NT2/D1 (cell line): Measurements from ENCODE around the gene CPLX1.
"Not testable (repeated sequence)": the region's sequence is repeated elsewhere in the genome, so short reads cannot be mapped to it uniquely, and the experiment has no call there.

Experiments used
- DNase-seq: peaks from one replicate; pipeline ENCODE4 v3.0.0-alpha.2; 2011; ENCODE audit warnings: low read depth, low spot score
- H3K27me3 ChIP-seq: 2 replicates; pipeline ENCODE4 v1.6.0; 2011; ENCODE audit warnings: mild to moderate bottlenecking; ENCODE audit not compliant: insufficient read length, insufficient read depth
- H3K36me3 ChIP-seq: 2 replicates; pipeline ENCODE4 v1.6.1; 2011; ENCODE audit warnings: mild to moderate bottlenecking, low read length, mixed read lengths; ENCODE audit not compliant: insufficient read depth, insufficient read length
- H3K4me1 ChIP-seq: 2 replicates; pipeline ENCODE4 v1.5.1; 2011; ENCODE audit not compliant: insufficient read depth, insufficient read length
- H3K4me3 ChIP-seq: 2 replicates; pipeline ENCODE4 v1.5.1; 2011; ENCODE audit warnings: low read depth; ENCODE audit not compliant: insufficient read length
- H3K9ac ChIP-seq: 2 replicates; pipeline ENCODE4 v1.6.0; 2011; ENCODE audit warnings: low read depth; ENCODE audit not compliant: insufficient read length
- H3K9me3 ChIP-seq: 2 replicates; pipeline ENCODE4 v1.5.1; 2011; ENCODE audit warnings: mild to moderate bottlenecking, low read length; ENCODE audit not compliant: insufficient read depth
- SUZ12 ChIP-seq: IDR thresholded peaks from 2 replicates; pipeline ENCODE4 v1.6.1; 2011; ENCODE audit not compliant: insufficient read length, insufficient read depth; ENCODE audit errors: extremely low read depth
- YY1 ChIP-seq: IDR thresholded peaks from 2 replicates; pipeline ENCODE4 v1.6.1; 2011; ENCODE audit not compliant: insufficient read length, insufficient read depth
- ZNF274 ChIP-seq: IDR thresholded peaks from 2 replicates; pipeline ENCODE4 v1.6.1; 2011; ENCODE audit warnings: mild to moderate bottlenecking, low read depth, low read length

CPLX1 gene

DNA sequence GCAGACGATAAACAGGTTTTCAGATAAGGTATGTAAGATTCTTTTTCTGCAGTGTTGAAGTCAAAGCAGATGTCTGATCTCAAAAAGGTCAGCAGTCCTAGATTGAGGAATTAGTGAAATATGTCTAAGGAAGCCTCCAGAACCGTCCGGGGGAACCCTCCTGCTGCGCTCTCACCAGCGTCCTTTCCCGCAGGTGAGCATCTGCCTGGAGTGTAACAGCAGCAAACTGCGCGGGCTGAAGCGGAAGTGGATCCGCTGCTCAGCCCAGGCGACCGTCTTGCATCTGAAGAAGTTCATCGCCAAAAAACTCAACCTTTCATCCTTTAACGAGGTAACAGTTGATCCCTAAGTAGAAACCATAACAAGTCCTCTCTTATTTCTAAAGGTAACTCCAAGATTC is 64.8 kb downstream of the CPLX1 start:
- Histone ChIP-seq H3K27me3 (no peaks in the 10 kb centered on the region), H3K9ac (no peak overlapping the region), H3K4me1 (peaks cover 7% of the 10 kb centered on the region), H3K36me3 (peaks cover 66% of the 10 kb centered on the region), H3K4me3 (no peak overlapping the region), H3K9me3 (peaks cover 8% of the 10 kb centered on the region; the same call in 1 of the 2 replicates)
- DNase-seq = no peak
- TF ChIP-seq YY1 = no peak
- no peak for TF ChIP-seq ZNF274
- TF ChIP-seq SUZ12 = no peak

- TF ChIP-seq ZNF274 (no peak), YY1 (no peak), SUZ12 (no peak)
- Histone ChIP-seq H3K27me3 (no peaks in the 10 kb centered on the region), H3K36me3 (peaks cover 62% of the 10 kb centered on the region), H3K9ac (no peak overlapping the region), H3K9me3 (peaks cover 8% of the 10 kb centered on the region; the same call in 1 of the 2 replicates), H3K4me1 (peaks cover 5% of the 10 kb centered on the region), H3K4me3 (no peak overlapping the region)
- DNase-seq = no peak
These were observed 65.3 kb downstream of the CPLX1 start for GRCh38 chr4:760616-761015.

GRCh38 chr4:759810-760209 is 66.1 kb downstream of the CPLX1 start:
- H3K36me3 ChIP-seq = peaks cover 64% of the 10 kb centered on the region
- H3K27me3 ChIP-seq, H3K4me1 ChIP-seq, DNase-seq, H3K9me3 ChIP-seq, H3K9ac ChIP-seq, H3K4me3 ChIP-seq: not testable (repeated sequence)

GRCh38 chr4:757111-757510 is 68.8 kb downstream of the CPLX1 start:
- TF ChIP-seq ZNF274 = no peak
- no peak for TF ChIP-seq YY1
- no peak for TF ChIP-seq SUZ12
- Histone ChIP-seq H3K9me3 (no peaks in the 10 kb centered on the region; the same call in 1 of the 2 replicates), H3K4me1 (no peaks in the 10 kb centered on the region), H3K27me3 (no peaks in the 10 kb centered on the region), H3K36me3 (peaks cover 64% of the 10 kb centered on the region), H3K4me3 (no peak overlapping the region), H3K9ac (no peak overlapping the region)
- DNase-seq = no peak

DNA sequence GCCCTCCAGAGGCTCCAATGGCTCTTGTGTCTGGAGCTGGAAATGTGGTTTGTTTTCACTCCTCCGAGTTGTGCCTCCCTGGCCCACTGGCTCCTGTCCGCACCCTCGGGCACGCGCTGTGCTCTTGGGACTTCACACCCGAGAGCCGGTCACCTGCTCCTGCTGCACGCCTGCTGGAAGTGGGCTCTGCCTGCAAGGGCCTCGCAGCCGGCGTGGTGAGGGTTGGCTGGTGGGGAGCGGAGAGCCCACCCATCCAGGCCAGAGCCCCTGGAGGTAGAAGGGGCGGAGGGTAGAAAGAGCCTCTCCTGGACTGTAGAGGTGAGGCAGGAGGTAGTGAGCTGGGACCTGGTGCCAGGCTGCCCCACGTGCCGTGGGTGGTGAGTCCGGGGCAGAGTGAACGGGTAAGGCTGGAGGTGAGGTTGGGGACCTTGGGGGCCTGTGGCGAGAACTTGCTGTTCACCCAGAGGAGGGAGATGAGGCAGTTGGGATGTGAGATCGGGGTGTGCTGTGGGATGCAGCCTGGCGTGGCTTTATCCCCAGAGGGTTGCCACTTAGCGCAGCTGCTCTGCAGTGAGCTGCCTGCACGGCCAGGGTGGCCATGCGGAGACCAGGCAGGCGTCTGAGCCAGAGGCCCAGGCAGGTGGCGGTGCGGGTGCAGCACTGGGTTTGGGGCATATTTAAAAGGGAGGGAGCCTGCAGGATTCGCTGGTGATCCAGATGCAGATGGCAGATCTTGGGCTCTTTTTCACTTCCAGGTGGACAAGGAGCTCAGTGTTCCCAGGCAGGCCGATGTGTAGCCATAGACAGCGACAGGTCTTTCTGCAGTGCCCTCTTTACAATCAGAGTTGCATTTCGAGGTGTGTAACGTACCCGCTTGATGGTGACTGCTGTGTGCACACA is 71.5 kb downstream of the CPLX1 start:
- TF ChIP-seq YY1 = no peak
- no peak for TF ChIP-seq ZNF274
- no peak for TF ChIP-seq SUZ12
- H3K36me3 ChIP-seq = peaks cover 61% of the 10 kb centered on the region
- no peaks in the 10 kb centered on the region; the same call in 1 of the 2 replicates for H3K9me3 ChIP-seq
- H3K9ac ChIP-seq = no peak overlapping the region
- H3K4me1 ChIP-seq = no peaks in the 10 kb centered on the region
- DNase-seq = no peak
- H3K27me3 ChIP-seq = no peaks in the 10 kb centered on the region
- H3K4me3 ChIP-seq = no peak overlapping the region

GRCh38 chr4:753186-753585 is 72.7 kb downstream of the CPLX1 start:
- peaks cover 69% of the 10 kb centered on the region for H3K36me3 ChIP-seq
- not testable (repeated sequence) for H3K4me3 ChIP-seq, H3K4me1 ChIP-seq, DNase-seq, H3K9me3 ChIP-seq, H3K27me3 ChIP-seq, H3K9ac ChIP-seq

- H3K9me3 ChIP-seq = no peaks in the 10 kb centered on the region
- H3K27me3 ChIP-seq = no peaks in the 10 kb centered on the region
- no peak overlapping the region for H3K4me3 ChIP-seq
- no peak for TF ChIP-seq YY1
- TF ChIP-seq SUZ12 = no peak
- TF ChIP-seq ZNF274 = no peak
- H3K36me3 ChIP-seq = peaks cover 73% of the 10 kb centered on the region
- DNase-seq = no peak
- H3K4me1 ChIP-seq = no peaks in the 10 kb centered on the region
- H3K9ac ChIP-seq = no peak overlapping the region
These were observed 73.6 kb downstream of the CPLX1 start for GRCh38 chr4:752196-752861.
